ENCODE results near the gene NEK1. TPM values are rescaled to one million over a fixed set of nuclear protein-coding genes. Genes with fewer than 3 reads are reported as not detected.
A peak's percentile ranks its signal among the peaks of the same experiment; 100 is the strongest.

NEK1 gene
- polyA plus RNA-seq, 1 donor (not counting 4 experiments of a cell fraction or from before 2014, with no cell fraction given): 7.8 TPM

DNA sequence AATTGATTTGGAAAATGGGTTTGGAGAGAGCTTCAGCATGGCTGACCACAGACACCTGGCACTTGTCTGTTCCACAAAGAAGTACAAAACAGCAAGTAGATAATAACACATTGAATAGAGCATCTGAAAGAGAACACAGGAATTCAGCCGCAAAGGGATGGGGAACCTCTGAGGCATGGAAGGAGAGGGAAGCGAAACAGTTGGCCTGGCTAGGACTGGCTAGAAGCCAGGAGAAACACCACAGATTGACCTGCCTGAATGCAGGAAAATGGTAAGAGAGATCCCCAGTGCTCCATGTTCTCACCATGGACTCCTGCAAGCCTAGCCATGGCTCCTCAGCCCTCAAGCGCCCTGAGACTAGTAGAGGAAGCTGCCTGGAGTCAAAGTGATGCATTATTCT lies 171.9 kb downstream of the NEK1 start:
- dilution Hi-C loops (cut with MboI; ENCODE audit: extremely low pct_ligation_motif_present, low sequenced_read_pairs): no loop called here
- H3K27ac ChIP-seq (ENCODE audit: control insufficient read depth, insufficient read depth, low read length): no peak overlapping the region
- no peaks in the 10 kb centered on the region for H3K79me2 ChIP-seq (ENCODE audit: control insufficient read depth, insufficient read depth, low read length)
- H3K4me3 ChIP-seq (ENCODE audit: control insufficient read depth in 2 of 3, extremely low read depth in 1 of 3, insufficient read depth in 2 of 3, low read depth in 1 of 3, low read length in 3 of 3): no peak overlapping the region
- no peak overlapping the region for H3K4me2 ChIP-seq (ENCODE audit: control insufficient read depth, extremely low read depth, insufficient read depth, low read depth, low read length)
- no peak overlapping the region for H3K9ac ChIP-seq (ENCODE audit: control insufficient read depth, extremely low read depth, insufficient read depth, low read length)
- no peaks in the 10 kb centered on the region for H4K20me1 ChIP-seq (ENCODE audit: control insufficient read depth, extremely low read depth, insufficient read depth, low read length)
- H3K9me1 ChIP-seq (ENCODE audit: control insufficient read depth, extremely low read depth, insufficient read depth, low read length): no peaks in the 10 kb centered on the region
- H3K36me3 ChIP-seq (ENCODE audit: control insufficient read depth in 2 of 2, extremely low read depth in 1 of 2, insufficient read depth in 2 of 2, low read length in 2 of 2): no peaks in the 10 kb centered on the region
- TF ChIP-seq EZH2 (IDR thresholded peaks at IDR 0.05; ENCODE audit: low read length): no peak
- TF ChIP-seq, protein P1, sequence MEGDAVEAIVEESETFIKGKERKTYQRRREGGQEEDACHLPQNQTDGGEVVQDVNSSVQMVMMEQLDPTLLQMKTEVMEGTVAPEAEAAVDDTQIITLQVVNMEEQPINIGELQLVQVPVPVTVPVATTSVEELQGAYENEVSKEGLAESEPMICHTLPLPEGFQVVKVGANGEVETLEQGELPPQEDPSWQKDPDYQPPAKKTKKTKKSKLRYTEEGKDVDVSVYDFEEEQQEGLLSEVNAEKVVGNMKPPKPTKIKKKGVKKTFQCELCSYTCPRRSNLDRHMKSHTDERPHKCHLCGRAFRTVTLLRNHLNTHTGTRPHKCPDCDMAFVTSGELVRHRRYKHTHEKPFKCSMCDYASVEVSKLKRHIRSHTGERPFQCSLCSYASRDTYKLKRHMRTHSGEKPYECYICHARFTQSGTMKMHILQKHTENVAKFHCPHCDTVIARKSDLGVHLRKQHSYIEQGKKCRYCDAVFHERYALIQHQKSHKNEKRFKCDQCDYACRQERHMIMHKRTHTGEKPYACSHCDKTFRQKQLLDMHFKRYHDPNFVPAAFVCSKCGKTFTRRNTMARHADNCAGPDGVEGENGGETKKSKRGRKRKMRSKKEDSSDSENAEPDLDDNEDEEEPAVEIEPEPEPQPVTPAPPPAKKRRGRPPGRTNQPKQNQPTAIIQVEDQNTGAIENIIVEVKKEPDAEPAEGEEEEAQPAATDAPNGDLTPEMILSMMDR (optimal IDR thresholded peaks at IDR 0.05 in 1 of 3, IDR thresholded peaks at IDR 0.05 in 1 of 3, conservative IDR thresholded peaks at IDR 0.05 in 1 of 3; ENCODE audit: extremely low read depth in 1 of 3, insufficient read depth in 2 of 3, low read length in 3 of 3): no peak
- H2AFZ ChIP-seq (ENCODE audit: control insufficient read depth, low read length): no peak overlapping the region
- no peak for DNase-seq (ENCODE audit: low read depth, low spot score)
- no peak for FAIRE-seq
- no peaks in the 10 kb centered on the region for H3K4me1 ChIP-seq (ENCODE audit: control insufficient read depth, extremely low read depth, insufficient read depth, low read length)
- H3K27me3 ChIP-seq (ENCODE audit: control insufficient read depth, extremely low read depth, insufficient read depth, low read length): no peaks in the 10 kb centered on the region
- no peaks in the 10 kb centered on the region for H3K9me3 ChIP-seq (ENCODE audit: control insufficient read depth, low read depth, low read length)

DNA sequence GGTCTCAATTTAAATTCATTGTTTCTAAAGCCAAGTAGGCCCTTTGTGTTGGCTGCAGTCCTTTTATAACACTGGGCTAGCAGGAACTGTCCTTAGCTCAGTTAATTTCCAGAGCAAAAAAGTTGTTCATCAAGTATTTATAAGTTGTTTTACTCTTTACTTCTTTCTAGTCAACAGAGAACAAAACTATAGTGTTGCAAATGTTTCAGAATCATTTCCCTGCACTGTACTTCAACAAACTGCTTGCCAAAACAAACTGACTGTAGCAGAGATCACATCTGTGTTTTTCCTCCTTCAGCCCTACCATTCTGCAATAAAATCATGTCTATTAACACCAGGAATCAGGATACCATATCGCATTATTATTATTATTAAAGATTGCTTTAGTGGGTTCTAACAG lies 173.1 kb downstream of the NEK1 start:
- H2AFZ ChIP-seq (ENCODE audit: control insufficient read depth, low read length): no peak overlapping the region
- no peaks in the 10 kb centered on the region for H3K9me3 ChIP-seq (ENCODE audit: control insufficient read depth, low read depth, low read length)
- DNase-seq (ENCODE audit: low read depth, low spot score): no peak
- dilution Hi-C loops (cut with MboI; ENCODE audit: extremely low pct_ligation_motif_present, low sequenced_read_pairs): no loop called here
- TF ChIP-seq, protein P1 (optimal IDR thresholded peaks at IDR 0.05 in 1 of 3, IDR thresholded peaks at IDR 0.05 in 1 of 3, conservative IDR thresholded peaks at IDR 0.05 in 1 of 3; ENCODE audit: extremely low read depth in 1 of 3, insufficient read depth in 2 of 3, low read length in 3 of 3): no peak
- TF ChIP-seq EZH2 (IDR thresholded peaks at IDR 0.05; ENCODE audit: low read length): no peak
- no peaks in the 10 kb centered on the region for H4K20me1 ChIP-seq (ENCODE audit: control insufficient read depth, extremely low read depth, insufficient read depth, low read length)
- no peaks in the 10 kb centered on the region for H3K9me1 ChIP-seq (ENCODE audit: control insufficient read depth, extremely low read depth, insufficient read depth, low read length)
- H3K36me3 ChIP-seq (ENCODE audit: control insufficient read depth in 2 of 2, extremely low read depth in 1 of 2, insufficient read depth in 2 of 2, low read length in 2 of 2): no peaks in the 10 kb centered on the region
- no peaks in the 10 kb centered on the region for H3K27me3 ChIP-seq (ENCODE audit: control insufficient read depth, extremely low read depth, insufficient read depth, low read length)
- no peak overlapping the region for H3K9ac ChIP-seq (ENCODE audit: control insufficient read depth, extremely low read depth, insufficient read depth, low read length)
- peak; percentile 20 for FAIRE-seq
- no peak overlapping the region for H3K27ac ChIP-seq (ENCODE audit: control insufficient read depth, insufficient read depth, low read length)
- no peaks in the 10 kb centered on the region for H3K4me1 ChIP-seq (ENCODE audit: control insufficient read depth, extremely low read depth, insufficient read depth, low read length)
- no peak overlapping the region for H3K4me3 ChIP-seq (ENCODE audit: control insufficient read depth in 2 of 3, extremely low read depth in 1 of 3, insufficient read depth in 2 of 3, low read depth in 1 of 3, low read length in 3 of 3)
- no peak overlapping the region for H3K4me2 ChIP-seq (ENCODE audit: control insufficient read depth, extremely low read depth, insufficient read depth, low read depth, low read length)
- no peaks in the 10 kb centered on the region for H3K79me2 ChIP-seq (ENCODE audit: control insufficient read depth, insufficient read depth, low read length)

All from keratinocyte (primary cell).